Measurements from ENCODE around the gene GLA.

Gene GLA

GRCh38 chrX:101417981-101418841, 10.5 kb upstream of the GLA start:
- TF ChIP-seq L3MBTL2 (conservative IDR thresholded peaks at IDR 0.05) (peak; percentile 52; the same call in 1 of the 2 replicates), LEF1 (IDR thresholded peaks at IDR 0.05; ENCODE audit: borderline replicate concordance) (no peak), BHLHE40 (IDR thresholded peaks at IDR 0.05; ENCODE audit: borderline replicate concordance) (no peak), ELF4 (IDR thresholded peaks at IDR 0.05) (no peak), ZNF384 (IDR thresholded peaks at IDR 0.05) (peak; percentile 69; the same call in 1 of the 2 replicates), PKNOX1 (IDR thresholded peaks at IDR 0.05) (no peak), FOXK2 (IDR thresholded peaks at IDR 0.05) (no peak)
- CTCF ChIA-PET = interaction anchor here (0.6 kb wide), 1 partner anchor 77 kb away, joined by 3 read pairs; no protein-coding TSS in a partner anchor
- POLR2A ChIA-PET = interaction anchor here (0.6 to 3.0 kb wide), 8 partner anchors 10 to 174 kb away, joined by 3 to 13 read pairs (median 4); partner anchors contain the start of genes GLA, RPL36A and TIMM8A
- peak; percentile 43 for DNase-seq (ENCODE audit: extremely low spot score)

GRCh38 chrX:101417190-101417589, 9.5 kb upstream of the GLA start:
- no peak for DNase-seq (ENCODE audit: extremely low spot score)
- no peak for TF ChIP-seq SUZ12 (IDR thresholded peaks at IDR 0.05)
- no peak for TF ChIP-seq FOXM1 (IDR thresholded peaks at IDR 0.05; ENCODE audit: borderline replicate concordance)
- TF ChIP-seq BHLHE40 (IDR thresholded peaks at IDR 0.05; ENCODE audit: borderline replicate concordance) = no peak
- TF ChIP-seq ELF4 (IDR thresholded peaks at IDR 0.05) = no peak
- TF ChIP-seq ARNT (IDR thresholded peaks at IDR 0.05) = no peak
- no peak for TF ChIP-seq PKNOX1 (IDR thresholded peaks at IDR 0.05)
- TF ChIP-seq L3MBTL2 (conservative IDR thresholded peaks at IDR 0.05) = no peak
- TF ChIP-seq TARDBP (IDR thresholded peaks at IDR 0.05) = no peak
- no peak for TF ChIP-seq ZNF384 (IDR thresholded peaks at IDR 0.05)
- no peak for TF ChIP-seq LEF1 (IDR thresholded peaks at IDR 0.05; ENCODE audit: borderline replicate concordance)
- TF ChIP-seq NFRKB (IDR thresholded peaks at IDR 0.05) = no peak
- no peak for TF ChIP-seq FOXA1 (IDR thresholded peaks at IDR 0.05)
- no peak for TF ChIP-seq HDGF (IDR thresholded peaks at IDR 0.05; ENCODE audit: borderline replicate concordance)
- TF ChIP-seq FOXK2 (IDR thresholded peaks at IDR 0.05) = no peak
- no peak for TF ChIP-seq SP1 (IDR thresholded peaks at IDR 0.05)
- no peak for TF ChIP-seq CTBP1 (IDR thresholded peaks at IDR 0.05; ENCODE audit: borderline replicate concordance)
- POLR2A ChIA-PET = interaction anchor here (0.6 to 3.0 kb wide), 4 partner anchors 21 to 68 kb away, joined by 3 to 13 read pairs (median 6); partner anchors contain the start of genes RPL36A and TIMM8A
- CTCF ChIA-PET = interaction anchor here (0.6 kb wide), 1 partner anchor 358 kb away, joined by 3 read pairs; no protein-coding TSS in a partner anchor

GRCh38 chrX:101416691-101417090, 9.0 kb upstream of the GLA start:
- CTCF ChIA-PET = no interaction called here
- POLR2A ChIA-PET = interaction anchor here (0.6 to 3.0 kb wide), 2 partner anchors 20 to 26 kb away, joined by 3 to 13 read pairs; partner anchors contain the start of gene RPL36A
- no peak for TF ChIP-seq TARDBP (IDR thresholded peaks at IDR 0.05)
- TF ChIP-seq FOXA1 (IDR thresholded peaks at IDR 0.05) = no peak
- no peak for TF ChIP-seq PKNOX1 (IDR thresholded peaks at IDR 0.05)
- TF ChIP-seq LEF1 (IDR thresholded peaks at IDR 0.05; ENCODE audit: borderline replicate concordance) = no peak
- no peak for TF ChIP-seq L3MBTL2 (conservative IDR thresholded peaks at IDR 0.05)
- TF ChIP-seq NFRKB (IDR thresholded peaks at IDR 0.05) = no peak
- no peak for TF ChIP-seq ZNF384 (IDR thresholded peaks at IDR 0.05)
- no peak for TF ChIP-seq HDGF (IDR thresholded peaks at IDR 0.05; ENCODE audit: borderline replicate concordance)
- TF ChIP-seq FOXK2 (IDR thresholded peaks at IDR 0.05) = no peak
- no peak for TF ChIP-seq ELF4 (IDR thresholded peaks at IDR 0.05)
- TF ChIP-seq CTBP1 (IDR thresholded peaks at IDR 0.05; ENCODE audit: borderline replicate concordance) = no peak
- TF ChIP-seq ARNT (IDR thresholded peaks at IDR 0.05) = no peak
- no peak for TF ChIP-seq SP1 (IDR thresholded peaks at IDR 0.05)
- no peak for TF ChIP-seq FOXM1 (IDR thresholded peaks at IDR 0.05; ENCODE audit: borderline replicate concordance)
- no peak for DNase-seq (ENCODE audit: extremely low spot score)

GRCh38 chrX:101415180-101416145, 7.7 kb upstream of the GLA start:
- CTCF ChIA-PET = interaction anchor here (0.6 to 0.7 kb wide), 2 partner anchors 151 to 277 kb away, joined by 3 to 5 read pairs; no protein-coding TSS in a partner anchor

More at GRCh38 chrX:101415180-101416145, 7.7 kb upstream of the GLA start:
- peak; percentile 68 for DNase-seq (ENCODE audit: extremely low spot score)
- POLR2A ChIA-PET = no interaction called here
- no peak for TF ChIP-seq FOXM1 (IDR thresholded peaks at IDR 0.05; ENCODE audit: borderline replicate concordance)
- TF ChIP-seq ELF4 (IDR thresholded peaks at IDR 0.05) = no peak
- TF ChIP-seq PKNOX1 (IDR thresholded peaks at IDR 0.05) = no peak
- TF ChIP-seq LEF1 (IDR thresholded peaks at IDR 0.05; ENCODE audit: borderline replicate concordance) = no peak
- TF ChIP-seq ZNF384 (IDR thresholded peaks at IDR 0.05) = no peak

Measured in HEK293T (cell line).